HEK293 (cell line): ENCODE measurements around the gene COX20.

Experiments used
- CTCF ChIA-PET: fragments of 350-600 bp; formaldehyde crosslinking; extraction: SDS; loops from one replicate; lab custom pipeline; 2021; ENCODE audit warnings: antibody characterized with exemption; lab: Yijun Ruan, JAX
- POLR2A ChIA-PET: fragments of 300-600 bp; formaldehyde crosslinking; extraction: SDS; loops from one replicate; lab custom pipeline; 2020; ENCODE audit warnings: antibody characterized with exemption, inconsistent platforms; lab: Yijun Ruan, JAX
- H3K27ac ChIP-seq: fragments of 200-500 bp; sonication (Bioruptor generic); 2 replicates; pipeline ENCODE4 v1.5.1; 2014; ENCODE audit warnings: low read depth, low read length, control low read depth, inconsistent platforms; ENCODE audit errors: extremely low read depth
- H3K36me3 ChIP-seq, 2 experiments: fragments of 200-500 bp in 1 of 2; sonication (Bioruptor generic) in 1 of 2; 1 replicate in 1 of 2; 2 replicates in 1 of 2; pipeline ENCODE4 v1.5.1; 2014 to 2017; ENCODE audit warnings: inconsistent platforms in 2 of 2, low read length in 2 of 2; ENCODE audit not compliant: control insufficient read depth in 2 of 2, insufficient read depth in 1 of 2
- H3K4me1 ChIP-seq: fragments of 200-500 bp; sonication (Bioruptor generic); 2 replicates; pipeline ENCODE4 v1.5.1; 2014; ENCODE audit warnings: mild to moderate bottlenecking, low read length, inconsistent platforms; ENCODE audit not compliant: control insufficient read depth, insufficient read depth
- H3K4me3 ChIP-seq: 2 replicates; pipeline ENCODE4 v1.5.1; 2011; ENCODE audit warnings: low read depth, mild to moderate bottlenecking, control low read depth, low read length, moderate library complexity
- H3K9me3 ChIP-seq: fragments of 200-500 bp; sonication (Bioruptor generic); 2 replicates; pipeline ENCODE4 v1.5.1; 2014; ENCODE audit warnings: low read depth, low read length, inconsistent platforms; ENCODE audit not compliant: control insufficient read depth, insufficient read depth
- GLIS2 ChIP-seq: fragments of 450-650 bp; formaldehyde crosslinking; IDR thresholded peaks from 2 replicates; pipeline ENCODE4 v1.5.1; 2016; ENCODE audit warnings: missing biosample characterization, missing genetic modification characterization
- HOXA7 ChIP-seq: sonication (generic); formaldehyde crosslinking; IDR thresholded peaks from 2 replicates; pipeline ENCODE4 v1.8.1; 2022; ENCODE audit warnings: missing genetic modification reagents, borderline replicate concordance
- IKZF3 ChIP-seq: fragments of 450-650 bp; IDR thresholded peaks from 2 replicates; pipeline ENCODE4 v1.5.0; 2018; ENCODE audit warnings: missing biosample characterization, mild to moderate bottlenecking, missing genetic modification characterization, moderate library complexity
- KLF16 ChIP-seq: fragments of 450-650 bp; formaldehyde crosslinking; IDR thresholded peaks from 2 replicates; pipeline ENCODE4 v1.5.1; 2017; ENCODE audit warnings: missing biosample characterization, missing genetic modification characterization
- SCRT1 ChIP-seq: fragments of 450-650 bp; formaldehyde crosslinking; IDR thresholded peaks from 2 replicates; pipeline ENCODE4 v1.5.1; 2016; ENCODE audit warnings: missing biosample characterization, missing genetic modification characterization, borderline replicate concordance
- SCRT2 ChIP-seq: fragments of 450-650 bp; formaldehyde crosslinking; IDR thresholded peaks from 2 replicates; pipeline ENCODE4 v1.5.1; 2016; ENCODE audit warnings: missing biosample characterization, missing genetic modification characterization
- SP7 ChIP-seq: fragments of 450-650 bp; formaldehyde crosslinking; IDR thresholded peaks from 2 replicates; pipeline ENCODE4 v1.5.1; 2016; ENCODE audit warnings: missing biosample characterization, missing genetic modification characterization
- TRIM28 ChIP-seq: IDR thresholded peaks from 2 replicates; pipeline ENCODE4 v1.6.1; 2011; ENCODE audit warnings: low read length, control low read depth, borderline replicate concordance
- WT1 ChIP-seq: fragments of 450-650 bp; formaldehyde crosslinking; IDR thresholded peaks from 2 replicates; pipeline ENCODE4 v1.5.1; 2016; ENCODE audit warnings: missing biosample characterization, missing genetic modification characterization
- ZBTB20 ChIP-seq: fragments of 450-650 bp; formaldehyde crosslinking; IDR thresholded peaks from 2 replicates; pipeline ENCODE4 v1.5.1; 2016; ENCODE audit warnings: missing biosample characterization, missing genetic modification characterization
- ZFP37 ChIP-seq: fragments of 450-650 bp; formaldehyde crosslinking; IDR thresholded peaks from 2 replicates; pipeline ENCODE4 v1.5.1; 2016; ENCODE audit warnings: missing biosample characterization, missing genetic modification characterization
- ZNF169 ChIP-seq: fragments of 450-650 bp; formaldehyde crosslinking; IDR thresholded peaks from 2 replicates; pipeline ENCODE4 v1.5.1; 2016; ENCODE audit warnings: missing biosample characterization, missing genetic modification characterization
- ZNF23 ChIP-seq: fragments of 450-650 bp; formaldehyde crosslinking; IDR thresholded peaks from 2 replicates; pipeline ENCODE4 v1.5.1; 2016; ENCODE audit warnings: missing biosample characterization, missing genetic modification characterization, borderline replicate concordance
- ZNF366 ChIP-seq: fragments of 450-650 bp; formaldehyde crosslinking; conservative IDR thresholded peaks from 2 replicates; pipeline ENCODE4 v1.5.1; 2016; ENCODE audit warnings: missing biosample characterization, missing genetic modification characterization
- ZNF391 ChIP-seq: fragments of 450-650 bp; formaldehyde crosslinking; IDR thresholded peaks from 2 replicates; pipeline ENCODE4 v1.5.1; 2016; ENCODE audit warnings: low read depth, missing biosample characterization, missing genetic modification characterization, borderline replicate concordance
- ZNF416 ChIP-seq: fragments of 450-650 bp; formaldehyde crosslinking; IDR thresholded peaks from 2 replicates; pipeline ENCODE4 v1.5.1; 2016; ENCODE audit warnings: missing biosample characterization, missing genetic modification characterization
- ZNF529 ChIP-seq: fragments of 450-650 bp; formaldehyde crosslinking; IDR thresholded peaks from 2 replicates; pipeline ENCODE4 v1.5.1; 2017; ENCODE audit warnings: missing genetic modification characterization, missing biosample characterization; ENCODE audit not compliant: insufficient replicate concordance
- ZNF558 ChIP-seq: fragments of 450-650 bp; formaldehyde crosslinking; IDR thresholded peaks from 2 replicates; pipeline ENCODE4 v1.5.1; 2016; ENCODE audit warnings: missing biosample characterization, missing genetic modification characterization
- ZNF596 ChIP-seq: fragments of 450-650 bp; IDR thresholded peaks from 2 replicates; pipeline ENCODE4 v1.5.0; 2018; ENCODE audit warnings: missing biosample characterization, mild to moderate bottlenecking, missing genetic modification characterization, moderate library complexity
- ZNF623 ChIP-seq: fragments of 450-650 bp; formaldehyde crosslinking; IDR thresholded peaks from 2 replicates; pipeline ENCODE4 v1.5.1; 2016; ENCODE audit warnings: missing biosample characterization, missing genetic modification characterization
- ZNF843 ChIP-seq: fragments of 450-650 bp; formaldehyde crosslinking; IDR thresholded peaks from 2 replicates; pipeline ENCODE4 v1.5.1; 2016; ENCODE audit warnings: missing biosample characterization, missing genetic modification characterization
- TF ChIP-seq, protein P1 (sequence below): fragments of 450-650 bp; formaldehyde crosslinking; conservative IDR thresholded peaks from 2 replicates; pipeline ENCODE4 v1.5.1; 2016; ENCODE audit warnings: low read depth, missing biosample characterization, missing genetic modification characterization
- TF ChIP-seq, protein P2 (sequence below): fragments of 450-650 bp; formaldehyde crosslinking; IDR thresholded peaks from 2 replicates; pipeline ENCODE4 v1.5.1; 2017; ENCODE audit warnings: missing biosample characterization, missing genetic modification characterization
- TF ChIP-seq, protein P3 (sequence below): fragments of 450-650 bp; formaldehyde crosslinking; IDR thresholded peaks from 2 replicates; pipeline ENCODE4 v1.5.1; 2016; ENCODE audit warnings: missing biosample characterization, missing genetic modification characterization
- TF ChIP-seq, protein P4 (sequence below): fragments of 450-650 bp; formaldehyde crosslinking; IDR thresholded peaks from 2 replicates; pipeline ENCODE4 v1.5.1; 2016; ENCODE audit warnings: missing biosample characterization, missing genetic modification characterization

COX20 gene

DNA sequence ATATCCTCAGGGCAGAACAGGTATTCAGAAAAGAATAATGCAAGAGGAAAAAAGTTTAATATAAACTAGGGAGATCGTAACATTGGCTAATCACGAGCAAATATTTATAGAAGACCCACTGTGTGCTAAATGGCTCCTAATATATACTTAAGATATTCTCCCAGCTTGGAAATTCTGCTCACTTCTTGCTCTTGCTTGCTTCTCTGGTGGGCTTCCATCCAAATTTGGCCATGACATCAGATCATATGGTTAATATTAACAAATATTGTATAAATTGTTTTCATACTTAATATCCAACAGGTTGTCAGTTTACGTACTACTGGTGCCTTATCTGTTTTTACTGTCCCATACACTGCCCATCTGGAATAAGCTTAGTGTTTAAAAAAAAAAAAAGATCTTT is 1.1 kb downstream of the COX20 start:
- peaks cover 10% of the 10 kb centered on the region; the same call in 1 of the 2 replicates for H3K4me1 ChIP-seq
- POLR2A ChIA-PET: interaction anchor here (1.2 to 4.9 kb wide), 6 partner anchors 11 to 206 kb away, joined by 3 to 98 read pairs (median 21); partner anchors contain the start of gene HNRNPU
- TF ChIP-seq ZNF529 (tag by site-specific recombination) (no peak), ZNF416 (tag by site-specific recombination) (no peak), WT1 (tag by site-specific recombination) (no peak), ZNF596 (tag by site-specific recombination) (no peak), ZNF23 (tag by site-specific recombination) (no peak), TRIM28 (0 out of 2 replicates have a peak, but pooled peaks have one; percentile 3), SCRT1 (peak; percentile 64; the same call in 1 of the 2 replicates), IKZF3 (tag by site-specific recombination) (no peak), SCRT2 (peak; percentile 77), ZNF169 (tag by site-specific recombination) (no peak), ZNF391 (tag by site-specific recombination) (no peak), ZBTB20 (tag by site-specific recombination) (no peak), ZFP37 (no peak), ZNF623 (tag by site-specific recombination) (no peak), KLF16 (no peak), ZNF843 (tag by site-specific recombination) (no peak), GLIS2 (tag by site-specific recombination) (no peak), ZNF558 (no peak), ZNF366 (tag by site-specific recombination) (no peak; the same call in 1 of the 2 replicates), HOXA7 (no peak), SP7 (no peak)
- TF ChIP-seq, protein P1, sequence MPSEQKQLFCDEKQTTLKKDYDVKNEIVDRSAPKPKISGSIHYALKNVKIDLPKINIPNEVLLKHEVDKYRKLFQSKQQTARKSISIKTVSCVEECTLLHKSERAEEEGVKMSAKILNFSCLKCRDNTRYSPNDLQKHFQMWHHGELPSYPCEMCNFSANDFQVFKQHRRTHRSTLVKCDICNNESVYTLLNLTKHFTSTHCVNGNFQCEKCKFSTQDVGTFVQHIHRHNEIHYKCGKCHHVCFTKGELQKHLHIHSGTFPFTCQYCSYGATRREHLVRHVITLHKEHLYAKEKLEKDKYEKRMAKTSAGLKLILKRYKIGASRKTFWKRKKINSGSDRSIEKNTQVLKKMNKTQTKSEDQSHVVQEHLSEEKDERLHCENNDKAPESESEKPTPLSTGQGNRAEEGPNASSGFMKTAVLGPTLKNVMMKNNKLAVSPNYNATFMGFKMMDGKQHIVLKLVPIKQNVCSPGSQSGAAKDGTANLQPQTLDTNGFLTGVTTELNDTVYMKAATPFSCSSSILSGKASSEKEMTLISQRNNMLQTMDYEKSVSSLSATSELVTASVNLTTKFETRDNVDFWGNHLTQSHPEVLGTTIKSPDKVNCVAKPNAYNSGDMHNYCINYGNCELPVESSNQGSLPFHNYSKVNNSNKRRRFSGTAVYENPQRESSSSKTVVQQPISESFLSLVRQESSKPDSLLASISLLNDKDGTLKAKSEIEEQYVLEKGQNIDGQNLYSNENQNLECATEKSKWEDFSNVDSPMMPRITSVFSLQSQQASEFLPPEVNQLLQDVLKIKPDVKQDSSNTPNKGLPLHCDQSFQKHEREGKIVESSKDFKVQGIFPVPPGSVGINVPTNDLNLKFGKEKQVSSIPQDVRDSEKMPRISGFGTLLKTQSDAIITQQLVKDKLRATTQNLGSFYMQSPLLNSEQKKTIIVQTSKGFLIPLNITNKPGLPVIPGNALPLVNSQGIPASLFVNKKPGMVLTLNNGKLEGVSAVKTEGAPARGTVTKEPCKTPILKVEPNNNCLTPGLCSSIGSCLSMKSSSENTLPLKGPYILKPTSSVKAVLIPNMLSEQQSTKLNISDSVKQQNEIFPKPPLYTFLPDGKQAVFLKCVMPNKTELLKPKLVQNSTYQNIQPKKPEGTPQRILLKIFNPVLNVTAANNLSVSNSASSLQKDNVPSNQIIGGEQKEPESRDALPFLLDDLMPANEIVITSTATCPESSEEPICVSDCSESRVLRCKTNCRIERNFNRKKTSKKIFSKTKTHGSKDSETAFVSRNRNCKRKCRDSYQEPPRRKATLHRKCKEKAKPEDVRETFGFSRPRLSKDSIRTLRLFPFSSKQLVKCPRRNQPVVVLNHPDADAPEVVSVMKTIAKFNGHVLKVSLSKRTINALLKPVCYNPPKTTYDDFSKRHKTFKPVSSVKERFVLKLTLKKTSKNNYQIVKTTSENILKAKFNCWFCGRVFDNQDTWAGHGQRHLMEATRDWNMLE (tag by site-specific recombination): no peak
- TF ChIP-seq, protein P2, sequence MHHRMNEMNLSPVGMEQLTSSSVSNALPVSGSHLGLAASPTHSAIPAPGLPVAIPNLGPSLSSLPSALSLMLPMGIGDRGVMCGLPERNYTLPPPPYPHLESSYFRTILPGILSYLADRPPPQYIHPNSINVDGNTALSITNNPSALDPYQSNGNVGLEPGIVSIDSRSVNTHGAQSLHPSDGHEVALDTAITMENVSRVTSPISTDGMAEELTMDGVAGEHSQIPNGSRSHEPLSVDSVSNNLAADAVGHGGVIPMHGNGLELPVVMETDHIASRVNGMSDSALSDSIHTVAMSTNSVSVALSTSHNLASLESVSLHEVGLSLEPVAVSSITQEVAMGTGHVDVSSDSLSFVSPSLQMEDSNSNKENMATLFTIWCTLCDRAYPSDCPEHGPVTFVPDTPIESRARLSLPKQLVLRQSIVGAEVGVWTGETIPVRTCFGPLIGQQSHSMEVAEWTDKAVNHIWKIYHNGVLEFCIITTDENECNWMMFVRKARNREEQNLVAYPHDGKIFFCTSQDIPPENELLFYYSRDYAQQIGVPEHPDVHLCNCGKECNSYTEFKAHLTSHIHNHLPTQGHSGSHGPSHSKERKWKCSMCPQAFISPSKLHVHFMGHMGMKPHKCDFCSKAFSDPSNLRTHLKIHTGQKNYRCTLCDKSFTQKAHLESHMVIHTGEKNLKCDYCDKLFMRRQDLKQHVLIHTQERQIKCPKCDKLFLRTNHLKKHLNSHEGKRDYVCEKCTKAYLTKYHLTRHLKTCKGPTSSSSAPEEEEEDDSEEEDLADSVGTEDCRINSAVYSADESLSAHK: no peak
- TF ChIP-seq, protein P3, sequence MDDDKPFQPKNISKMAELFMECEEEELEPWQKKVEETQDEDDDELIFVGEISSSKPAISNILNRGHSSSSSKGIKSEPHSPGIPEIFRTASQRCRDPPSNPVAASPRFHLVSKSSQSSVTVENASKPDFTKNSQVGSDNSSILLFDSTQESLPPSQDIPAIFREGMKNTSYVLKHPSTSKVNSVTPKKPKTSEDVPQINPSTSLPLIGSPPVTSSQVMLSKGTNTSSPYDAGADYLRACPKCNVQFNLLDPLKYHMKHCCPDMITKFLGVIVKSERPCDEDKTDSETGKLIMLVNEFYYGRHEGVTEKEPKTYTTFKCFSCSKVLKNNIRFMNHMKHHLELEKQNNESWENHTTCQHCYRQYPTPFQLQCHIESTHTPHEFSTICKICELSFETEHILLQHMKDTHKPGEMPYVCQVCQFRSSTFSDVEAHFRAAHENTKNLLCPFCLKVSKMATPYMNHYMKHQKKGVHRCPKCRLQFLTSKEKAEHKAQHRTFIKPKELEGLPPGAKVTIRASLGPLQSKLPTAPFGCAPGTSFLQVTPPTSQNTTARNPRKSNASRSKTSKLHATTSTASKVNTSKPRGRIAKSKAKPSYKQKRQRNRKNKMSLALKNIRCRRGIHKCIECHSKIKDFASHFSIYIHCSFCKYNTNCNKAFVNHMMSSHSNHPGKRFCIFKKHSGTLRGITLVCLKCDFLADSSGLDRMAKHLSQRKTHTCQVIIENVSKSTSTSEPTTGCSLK: no peak
- TF ChIP-seq, protein P4, sequence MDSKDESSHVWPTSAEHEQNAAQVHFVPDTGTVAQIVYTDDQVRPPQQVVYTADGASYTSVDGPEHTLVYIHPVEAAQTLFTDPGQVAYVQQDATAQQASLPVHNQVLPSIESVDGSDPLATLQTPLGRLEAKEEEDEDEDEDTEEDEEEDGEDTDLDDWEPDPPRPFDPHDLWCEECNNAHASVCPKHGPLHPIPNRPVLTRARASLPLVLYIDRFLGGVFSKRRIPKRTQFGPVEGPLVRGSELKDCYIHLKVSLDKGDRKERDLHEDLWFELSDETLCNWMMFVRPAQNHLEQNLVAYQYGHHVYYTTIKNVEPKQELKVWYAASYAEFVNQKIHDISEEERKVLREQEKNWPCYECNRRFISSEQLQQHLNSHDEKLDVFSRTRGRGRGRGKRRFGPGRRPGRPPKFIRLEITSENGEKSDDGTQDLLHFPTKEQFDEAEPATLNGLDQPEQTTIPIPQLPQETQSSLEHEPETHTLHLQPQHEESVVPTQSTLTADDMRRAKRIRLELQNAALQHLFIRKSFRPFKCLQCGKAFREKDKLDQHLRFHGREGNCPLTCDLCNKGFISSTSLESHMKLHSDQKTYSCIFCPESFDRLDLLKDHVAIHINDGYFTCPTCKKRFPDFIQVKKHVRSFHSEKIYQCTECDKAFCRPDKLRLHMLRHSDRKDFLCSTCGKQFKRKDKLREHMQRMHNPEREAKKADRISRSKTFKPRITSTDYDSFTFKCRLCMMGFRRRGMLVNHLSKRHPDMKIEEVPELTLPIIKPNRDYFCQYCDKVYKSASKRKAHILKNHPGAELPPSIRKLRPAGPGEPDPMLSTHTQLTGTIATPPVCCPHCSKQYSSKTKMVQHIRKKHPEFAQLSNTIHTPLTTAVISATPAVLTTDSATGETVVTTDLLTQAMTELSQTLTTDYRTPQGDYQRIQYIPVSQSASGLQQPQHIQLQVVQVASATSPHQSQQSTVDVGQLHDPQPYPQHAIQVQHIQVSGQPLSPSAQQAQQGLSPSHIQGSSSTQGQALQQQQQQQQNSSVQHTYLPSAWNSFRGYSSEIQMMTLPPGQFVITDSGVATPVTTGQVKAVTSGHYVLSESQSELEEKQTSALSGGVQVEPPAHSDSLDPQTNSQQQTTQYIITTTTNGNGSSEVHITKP (tag by site-specific recombination): no peak

More for the DNA sequence above, 1.1 kb downstream of the COX20 start:
- Histone ChIP-seq H3K27ac (peak overlapping the region; percentile 99), H3K36me3 (peaks cover 6 to 30% of the 10 kb centered on the region in 2 experiments; a peak in 2 of 3 replicates), H3K4me3 (peak overlapping the region; percentile 91), H3K9me3 (no peaks in the 10 kb centered on the region)
- CTCF ChIA-PET: interaction anchor here (0.7 to 2.6 kb wide), 9 partner anchors 11 to 884 kb away, joined by 3 to 18 read pairs (median 4); no protein-coding TSS in a partner anchor
